Mesothelial cell of epicardium (in vitro differentiated cells): ENCODE data around the gene TXN2. TPM values are rescaled to one million over a fixed set of nuclear protein-coding genes. Genes with fewer than 3 reads are reported as not detected.

Source experiments
- DNase-seq, 2 experiments: peaks; one replicate each; pipeline ENCODE4 v3.0.0; 2021; ENCODE audit warnings: low spot score in 2 of 2; ENCODE audit not compliant: unreplicated experiment in 2 of 2
- H3K27ac Mint-ChIP-seq: 2 replicates; pipeline ENCODE4 v1.8.0; 2021; ENCODE audit warnings: mixed read lengths
- H3K27me3 Mint-ChIP-seq: 2 replicates; pipeline ENCODE4 v1.8.0; 2021; ENCODE audit warnings: low read depth, mixed read lengths
- H3K36me3 Mint-ChIP-seq: 2 replicates; pipeline ENCODE4 v1.8.0; 2021; ENCODE audit warnings: mixed read lengths
- H3K4me1 Mint-ChIP-seq: 2 replicates; pipeline ENCODE4 v1.8.0; 2021; ENCODE audit warnings: mixed read lengths
- H3K4me3 Mint-ChIP-seq: 2 replicates; pipeline ENCODE4 v1.8.0; 2021; ENCODE audit warnings: mild to moderate bottlenecking, moderate library complexity, mixed read lengths
- H3K9me3 Mint-ChIP-seq: 2 replicates; pipeline ENCODE4 v1.8.0; 2021; ENCODE audit warnings: mixed read lengths
- total RNA-seq: library from RNA; stranded (reverse); gene quantifications from 3 replicates; pipeline ENCODE4 v1.2.1, GENCODE V29; 2021
- TF ChIP-seq, protein P1 (sequence below): fragments of 200-600 bp; sonication (generic); IDR thresholded peaks from one replicate; pipeline ENCODE4 v1.5.0; 2021; ENCODE audit warnings: antibody characterized with exemption; ENCODE audit not compliant: unreplicated experiment

TXN2 gene
- total RNA-seq, 1 donor from 2014 or later: 59.1 TPM

- TF ChIP-seq, protein P1, sequence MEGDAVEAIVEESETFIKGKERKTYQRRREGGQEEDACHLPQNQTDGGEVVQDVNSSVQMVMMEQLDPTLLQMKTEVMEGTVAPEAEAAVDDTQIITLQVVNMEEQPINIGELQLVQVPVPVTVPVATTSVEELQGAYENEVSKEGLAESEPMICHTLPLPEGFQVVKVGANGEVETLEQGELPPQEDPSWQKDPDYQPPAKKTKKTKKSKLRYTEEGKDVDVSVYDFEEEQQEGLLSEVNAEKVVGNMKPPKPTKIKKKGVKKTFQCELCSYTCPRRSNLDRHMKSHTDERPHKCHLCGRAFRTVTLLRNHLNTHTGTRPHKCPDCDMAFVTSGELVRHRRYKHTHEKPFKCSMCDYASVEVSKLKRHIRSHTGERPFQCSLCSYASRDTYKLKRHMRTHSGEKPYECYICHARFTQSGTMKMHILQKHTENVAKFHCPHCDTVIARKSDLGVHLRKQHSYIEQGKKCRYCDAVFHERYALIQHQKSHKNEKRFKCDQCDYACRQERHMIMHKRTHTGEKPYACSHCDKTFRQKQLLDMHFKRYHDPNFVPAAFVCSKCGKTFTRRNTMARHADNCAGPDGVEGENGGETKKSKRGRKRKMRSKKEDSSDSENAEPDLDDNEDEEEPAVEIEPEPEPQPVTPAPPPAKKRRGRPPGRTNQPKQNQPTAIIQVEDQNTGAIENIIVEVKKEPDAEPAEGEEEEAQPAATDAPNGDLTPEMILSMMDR: no peak
- H3K27me3 Mint-ChIP-seq: no peaks in the 10 kb centered on the region
- H3K4me1 Mint-ChIP-seq: peaks cover 2% of the 10 kb centered on the region
- peaks cover 25% of the 10 kb centered on the region for H3K36me3 Mint-ChIP-seq
- H3K4me3 Mint-ChIP-seq: no peak overlapping the region
- no peak for DNase-seq
- no peaks in the 10 kb centered on the region for H3K9me3 Mint-ChIP-seq
- H3K27ac Mint-ChIP-seq: no peak overlapping the region
Measured at GRCh38 chr22:36475341-36475740, 6.1 kb downstream of the TXN2 start.

DNA sequence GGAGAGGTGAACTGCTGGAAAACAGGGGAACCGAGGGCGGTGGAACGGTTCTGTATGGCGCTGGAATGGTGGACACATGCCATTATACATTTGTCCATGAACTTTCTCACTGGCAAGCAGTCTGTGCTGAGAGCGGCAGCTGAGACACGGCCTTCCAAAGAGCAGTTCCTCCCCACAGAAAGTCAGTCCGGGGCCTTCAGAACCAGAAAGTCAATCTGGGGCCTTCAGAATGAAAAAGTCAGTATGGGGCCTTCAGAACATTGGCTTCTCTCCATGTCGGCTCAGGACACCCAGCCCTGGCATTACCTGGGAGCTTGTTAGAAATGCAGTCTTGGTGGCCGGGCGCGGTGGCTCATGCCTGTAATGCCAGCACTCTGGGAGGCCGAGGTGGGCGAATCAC lies 8.8 kb downstream of the TXN2 start:
- Mint-ChIP-seq H3K36me3 (peaks cover 22% of the 10 kb centered on the region), H3K4me3 (no peak overlapping the region), H3K4me1 (peaks cover 4% of the 10 kb centered on the region), H3K27me3 (no peaks in the 10 kb centered on the region), H3K9me3 (no peaks in the 10 kb centered on the region), H3K27ac (no peak overlapping the region)
- no peak for DNase-seq
- TF ChIP-seq, protein P1: no peak

GRCh38 chr22:36471341-36471821 lies 10.1 kb downstream of the TXN2 start:
- Mint-ChIP-seq H3K36me3 (peaks cover 17% of the 10 kb centered on the region), H3K4me3 (no peak overlapping the region), H3K27me3 (no peaks in the 10 kb centered on the region), H3K27ac (no peak overlapping the region), H3K4me1 (peaks cover 4% of the 10 kb centered on the region), H3K9me3 (no peaks in the 10 kb centered on the region)
- TF ChIP-seq, protein P1: no peak
- DNase-seq: no peak

GRCh38 chr22:36470994-36471331 lies 10.5 kb downstream of the TXN2 start:
- Mint-ChIP-seq H3K36me3 (peaks cover 16% of the 10 kb centered on the region), H3K27me3 (no peaks in the 10 kb centered on the region), H3K27ac (no peak overlapping the region), H3K9me3 (no peaks in the 10 kb centered on the region), H3K4me3 (no peak overlapping the region), H3K4me1 (peaks cover 4% of the 10 kb centered on the region)
- TF ChIP-seq, protein P1: no peak
- DNase-seq: no peak

DNA sequence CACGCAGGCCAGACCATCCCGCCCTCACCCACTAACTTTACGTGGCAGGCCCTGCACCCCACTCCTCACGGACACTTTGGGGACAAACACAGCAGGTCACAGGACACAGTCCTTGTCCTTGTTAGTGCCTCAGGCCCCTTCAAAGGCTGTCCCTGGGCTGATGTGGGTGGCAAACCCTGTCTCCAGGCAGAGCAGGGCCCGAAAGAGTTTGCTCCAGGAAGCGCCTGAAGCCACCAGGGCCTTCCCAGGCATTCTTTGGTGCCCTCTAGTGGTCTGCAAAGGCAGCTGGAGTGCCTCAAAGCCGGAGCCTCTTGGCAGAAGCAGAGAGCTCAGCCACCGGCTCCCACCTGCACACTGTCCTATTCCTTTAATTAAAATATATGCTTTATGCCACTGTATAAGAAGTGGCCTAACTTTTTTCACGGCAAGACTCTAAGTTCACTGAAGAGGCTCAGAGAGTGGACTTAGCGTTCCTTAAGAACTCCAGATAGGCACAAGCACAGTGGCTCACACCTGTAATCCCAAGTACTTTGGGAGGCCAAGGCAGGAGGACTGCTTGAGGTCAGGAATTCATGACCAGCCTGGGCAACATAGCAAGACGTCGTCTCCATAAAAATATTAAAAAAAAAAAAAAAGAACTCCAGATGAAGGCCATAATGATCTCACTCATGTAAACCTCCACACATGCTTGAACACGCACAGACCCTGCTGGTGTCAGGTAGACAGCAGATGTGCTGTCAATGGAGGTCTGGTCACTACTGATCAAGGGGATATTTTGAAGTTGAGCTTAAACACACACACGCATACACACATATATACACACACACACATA lies 11.1 kb downstream of the TXN2 start:
- Mint-ChIP-seq H3K4me1 (peaks cover 4% of the 10 kb centered on the region), H3K36me3 (peaks cover 10% of the 10 kb centered on the region), H3K9me3 (no peaks in the 10 kb centered on the region), H3K27ac (peak overlapping the region; percentile 82), H3K27me3 (no peaks in the 10 kb centered on the region), H3K4me3 (no peak overlapping the region)
- DNase-seq: peak; percentile 65 to 83
- TF ChIP-seq, protein P1: peak; percentile 79
